Right lobe of liver (tissue), 6 donors: Measurements from ENCODE around the gene ATXN1. TPM values are rescaled to one million over a fixed set of nuclear protein-coding genes. Genes with fewer than 3 reads are reported as not detected.

Experiments
- ATAC-seq, 4 donors: fragments of 200-7000 bp; cut with Tn5 transposase; one replicate each; pipeline ENCODE4 v1.9.1; 2020; ENCODE audit warnings: mild to moderate bottlenecking in 4 of 4, moderate library complexity in 4 of 4
- DNase-seq, 3 donors: peaks; one replicate each; pipeline ENCODE4 v3.0.0-alpha.2; 2020
- H3K27ac ChIP-seq, 3 donors: fragments of 200-600 bp; one replicate each; pipeline ENCODE4 v1.8.0; 2022
- H3K27me3 ChIP-seq, 2 donors: fragments of 200-600 bp; one replicate each; pipeline ENCODE4 v1.8.0; 2022
- H3K36me3 ChIP-seq, 4 donors: fragments of 200-600 bp; sonication (generic) in 1 of 4; one replicate each; pipeline versions ENCODE4 v1.5.1 to v1.8.0; 2017 to 2022; ENCODE audit warnings: control low read depth in 1 of 4
- H3K4me1 ChIP-seq, 4 donors: fragments of 200-600 bp; sonication (generic) in 1 of 4; one replicate each; pipeline versions ENCODE4 v1.5.1 to v1.8.0; 2017 to 2022; ENCODE audit warnings: control low read depth in 1 of 4
- H3K4me3 ChIP-seq, 3 donors: fragments of 200-600 bp; one replicate each; pipeline ENCODE4 v1.8.0; 2022
- H3K9me3 ChIP-seq, 4 donors: fragments of 200-600 bp; sonication (generic) in 1 of 4; one replicate each; pipeline versions ENCODE4 v1.5.1 to v1.8.0; 2017 to 2022; ENCODE audit warnings: control low read depth in 1 of 4
- CTCF ChIP-seq, 4 donors: fragments of 200-600 bp in 3 of 4; fragments of 450-650 bp in 1 of 4; IDR thresholded peaks; one replicate each; pipeline versions ENCODE4 v1.5.1 to v1.8.0; 2016 to 2022; ENCODE audit warnings: antibody characterized with exemption in 4 of 4, mild to moderate bottlenecking in 2 of 4
- POLR2A ChIP-seq: fragments of 450-650 bp; IDR thresholded peaks from one replicate; pipeline ENCODE4 v1.6.1; 2017; ENCODE audit warnings: antibody characterized with exemption, mild to moderate bottlenecking
- WGBS: methylation state at CpG from one replicate; pipeline ENCODE4 v1.1.6; 2018; ENCODE audit warnings: low coverage, low lambda C conversion rate; ENCODE audit not compliant: insufficient coverage; ENCODE audit errors: missing lambda C conversion rate; 5-methylcytosine and 5-hydroxymethylcytosine counted together
- intact Hi-C, 2 donors: fragments of 100-400 bp; cut with DNase I; formaldehyde crosslinking; loops; one replicate each; pipeline versions ENCODE4 v1.11.2 to v1.14.1; 2022
- total RNA-seq, 6 experiments: library from RNA; depleted of rRNA in 2 of 6; stranded (reverse); fragments of >200 nt in 2 of 6; fragmentation: NEBNext Ultra II Directional in 3 of 6; extraction: Animal tissue kit (Norgen Biotek cat#: 25700) in 3 of 6; gene quantifications; one replicate each; pipeline versions ENCODE4 v1.1.0 to v1.2.4, GENCODE V29; 2016 to 2023
- donor health status: DM: no; HTN: yes; CAD: no.
- donor health status: DM: no; HTN: no; CAD: no.
- donor health status: DM: no; HTN: no; CAD: no.
- donor health status: DM: no; HTN: yes; CAD: no.
- donor health status: DM: no; HTN: yes; CAD: no.

The ATXN1 gene
- total RNA-seq, 6 experiments from 2014 or later = 23.2 to 28.7 (median 25.0) TPM

GRCh38 chr6:16754274-16754673, 7.0 kb downstream of the ATXN1 start:
- DNase-seq (no peak), ATAC-seq (no peak)
- 89% methylated on average over 3 of the region's 3 CpGs for WGBS
- H3K27ac ChIP-seq = no peak overlapping the region
- no peaks in the 10 kb centered on the region for H3K9me3 ChIP-seq
- H3K4me1 ChIP-seq = peaks cover 0 to 31% (median 7%) of the 10 kb centered on the region in 4 donors
- H3K36me3 ChIP-seq = no peaks in the 10 kb centered on the region
- TF ChIP-seq POLR2A (no peak), CTCF (IDR thresholded peaks at IDR 0.05) (no peak)
- no peaks in the 10 kb centered on the region for H3K27me3 ChIP-seq
- no peak overlapping the region for H3K4me3 ChIP-seq
- intact Hi-C loops = loop anchor here in 1 of 2 donors (10.0 kb wide), 1 partner anchor 169 kb away; no protein-coding TSS in a partner anchor

- ATAC-seq = no peak
- intact Hi-C loops = loop anchor here in 1 of 2 donors (10.0 kb wide), 1 partner anchor 169 kb away; no protein-coding TSS in a partner anchor
- Histone ChIP-seq H3K4me3 (no peak overlapping the region), H3K9me3 (no peaks in the 10 kb centered on the region), H3K27ac (no peak overlapping the region), H3K36me3 (no peaks in the 10 kb centered on the region), H3K4me1 (peaks cover 0 to 24% (median 3%) of the 10 kb centered on the region in 4 donors), H3K27me3 (no peaks in the 10 kb centered on the region)
- TF ChIP-seq CTCF (IDR thresholded peaks at IDR 0.05) = no peak
- 92% methylated on average over 4 of the region's 4 CpGs for WGBS
- no peak for DNase-seq
These were observed 7.9 kb downstream of the ATXN1 start for GRCh38 chr6:16753341-16753740.

GRCh38 chr6:16752206-16752866, 8.9 kb downstream of the ATXN1 start:
- Histone ChIP-seq H3K27ac (no peak overlapping the region), H3K4me3 (no peak overlapping the region), H3K4me1 (peaks cover 0 to 27% (median 4%) of the 10 kb centered on the region in 4 donors), H3K36me3 (no peaks in the 10 kb centered on the region), H3K27me3 (no peaks in the 10 kb centered on the region), H3K9me3 (no peaks in the 10 kb centered on the region)
- ATAC-seq = peak; percentile 70 to 88 (median 73)
- TF ChIP-seq CTCF (IDR thresholded peaks at IDR 0.05) (no peak), POLR2A (no peak)
- 60% methylated on average over 4 of the region's 4 CpGs for WGBS
- no peak for DNase-seq
- intact Hi-C loops = loop anchor here in 1 of 2 donors (10.0 kb wide), 1 partner anchor 168 kb away; no protein-coding TSS in a partner anchor

- DNase-seq = no peak
- peaks cover 0 to 28% (median 5%) of the 10 kb centered on the region in 4 donors for H3K4me1 ChIP-seq
- no peak for ATAC-seq
- H3K4me3 ChIP-seq = no peak overlapping the region
- H3K9me3 ChIP-seq = no peaks in the 10 kb centered on the region
- no peak for TF ChIP-seq CTCF (IDR thresholded peaks at IDR 0.05)
- 53% methylated on average over 2 of the region's 2 CpGs for WGBS
- intact Hi-C loops = loop anchor here in 1 of 2 donors (10.0 kb wide), 1 partner anchor 167 kb away; no protein-coding TSS in a partner anchor
- no peaks in the 10 kb centered on the region for H3K27me3 ChIP-seq
- no peaks in the 10 kb centered on the region for H3K36me3 ChIP-seq
- H3K27ac ChIP-seq = no peak overlapping the region
These were observed 9.9 kb downstream of the ATXN1 start for GRCh38 chr6:16751251-16751946.
